T-helper 1 cell treated with Interleukin-12 subunit alpha and Interleukin-12 subunit beta and Interleukin-4 antibody, amounts not matched to agents 30 μg/mL and 1 μg/mL, for 36 hours (primary cell): ENCODE results near the gene RINT1.
"Not testable (repeated sequence)": the region's sequence is repeated elsewhere in the genome, so short reads cannot be mapped to it uniquely, and the experiment has no call there.

Experiments
- H3K27ac Mint-ChIP-seq: one replicate; pipeline ENCODE4 v1.8.0; 2021; ENCODE audit warnings: mild to moderate bottlenecking, mixed read lengths
- H3K27me3 Mint-ChIP-seq: one replicate; pipeline ENCODE4 v1.8.0; 2021; ENCODE audit warnings: low read depth, mixed read lengths
- H3K36me3 Mint-ChIP-seq: one replicate; pipeline ENCODE4 v1.8.0; 2021; ENCODE audit warnings: low read depth, mixed read lengths
- H3K4me1 Mint-ChIP-seq: one replicate; pipeline ENCODE4 v1.8.0; 2021; ENCODE audit warnings: low read depth, mixed read lengths
- H3K4me3 Mint-ChIP-seq: one replicate; pipeline ENCODE4 v1.8.0; 2021; ENCODE audit warnings: mild to moderate bottlenecking, moderate library complexity, mixed read lengths
- H3K9me3 Mint-ChIP-seq: one replicate; pipeline ENCODE4 v1.8.0; 2021; ENCODE audit warnings: mixed read lengths

The RINT1 gene

GRCh38 chr7:105531792-105532671 is at the start of gene RINT1:
RINT1 (plus strand) TSS chr7:105532201; CDS start chr7:105532316, 115 bp downstream.
- Mint-ChIP-seq H3K27ac (peak within 1 kb of the TSS; percentile 89), H3K4me1 (peaks cover 25% of the 10 kb centered on the region), H3K27me3 (no peaks in the 10 kb centered on the region), H3K9me3 (no peaks in the 10 kb centered on the region), H3K4me3 (peak within 1 kb of the TSS; percentile 94), H3K36me3 (peaks cover 8% of the 10 kb centered on the region)

GRCh38 chr7:105487579-105488571 is 44.1 kb upstream of the RINT1 start:
- H3K27me3 Mint-ChIP-seq = no peaks in the 10 kb centered on the region
- no peak overlapping the region for H3K4me3 Mint-ChIP-seq
- H3K36me3 Mint-ChIP-seq = peaks cover 4% of the 10 kb centered on the region
- H3K4me1 Mint-ChIP-seq = peaks cover 4% of the 10 kb centered on the region
- no peaks in the 10 kb centered on the region for H3K9me3 Mint-ChIP-seq
- H3K27ac Mint-ChIP-seq = no peak overlapping the region

GRCh38 chr7:105489409-105489808 is 42.6 kb upstream of the RINT1 start:
- no peak overlapping the region for H3K27ac Mint-ChIP-seq
- H3K36me3 Mint-ChIP-seq = peaks cover 4% of the 10 kb centered on the region
- peaks cover 4% of the 10 kb centered on the region for H3K4me1 Mint-ChIP-seq
- no peaks in the 10 kb centered on the region for H3K9me3 Mint-ChIP-seq
- H3K4me3 Mint-ChIP-seq = no peak overlapping the region
- no peaks in the 10 kb centered on the region for H3K27me3 Mint-ChIP-seq

GRCh38 chr7:105493196-105493922 is 38.6 kb upstream of the RINT1 start:
- Mint-ChIP-seq H3K27me3 (no peaks in the 10 kb centered on the region), H3K36me3 (no peaks in the 10 kb centered on the region), H3K9me3 (no peaks in the 10 kb centered on the region), H3K4me3 (no peak overlapping the region), H3K4me1 (peaks cover 2% of the 10 kb centered on the region), H3K27ac (no peak overlapping the region)

GRCh38 chr7:105493923-105494315 is 38.1 kb upstream of the RINT1 start:
- H3K27me3 Mint-ChIP-seq = no peaks in the 10 kb centered on the region
- no peak overlapping the region for H3K27ac Mint-ChIP-seq
- no peak overlapping the region for H3K4me3 Mint-ChIP-seq
- H3K36me3 Mint-ChIP-seq = no peaks in the 10 kb centered on the region
- H3K4me1 Mint-ChIP-seq = peaks cover 2% of the 10 kb centered on the region
- no peaks in the 10 kb centered on the region for H3K9me3 Mint-ChIP-seq

GRCh38 chr7:105496521-105496920 is 35.5 kb upstream of the RINT1 start:
- Mint-ChIP-seq H3K36me3 (no peaks in the 10 kb centered on the region), H3K9me3 (no peaks in the 10 kb centered on the region), H3K27ac (no peak overlapping the region), H3K4me3 (no peak overlapping the region), H3K4me1 (no peaks in the 10 kb centered on the region), H3K27me3 (no peaks in the 10 kb centered on the region)

- no peaks in the 10 kb centered on the region for H3K4me1 Mint-ChIP-seq
- H3K4me3 Mint-ChIP-seq = no peak overlapping the region
- H3K36me3 Mint-ChIP-seq = peaks cover under 1% of the 10 kb centered on the region
- no peaks in the 10 kb centered on the region for H3K9me3 Mint-ChIP-seq
- no peak overlapping the region for H3K27ac Mint-ChIP-seq
- H3K27me3 Mint-ChIP-seq = no peaks in the 10 kb centered on the region
These were observed 35.0 kb upstream of the RINT1 start for GRCh38 chr7:105497016-105497415.

GRCh38 chr7:105502173-105502572 is 29.8 kb upstream of the RINT1 start:
- H3K27ac Mint-ChIP-seq = no peak overlapping the region
- no peaks in the 10 kb centered on the region for H3K9me3 Mint-ChIP-seq
- no peak overlapping the region for H3K4me3 Mint-ChIP-seq
- H3K27me3 Mint-ChIP-seq = no peaks in the 10 kb centered on the region
- peaks cover 10% of the 10 kb centered on the region for H3K36me3 Mint-ChIP-seq
- peaks cover 1% of the 10 kb centered on the region for H3K4me1 Mint-ChIP-seq

GRCh38 chr7:105512415-105512814 is 19.6 kb upstream of the RINT1 start:
- Mint-ChIP-seq H3K27ac (peak overlapping the region; percentile 10), H3K27me3 (no peaks in the 10 kb centered on the region), H3K4me3 (no peak overlapping the region), H3K36me3 (peaks cover 3% of the 10 kb centered on the region), H3K9me3 (no peaks in the 10 kb centered on the region), H3K4me1 (peaks cover 18% of the 10 kb centered on the region)

GRCh38 chr7:105512926-105513526 is 19.0 kb upstream of the RINT1 start:
- Mint-ChIP-seq H3K4me1 (peaks cover 18% of the 10 kb centered on the region), H3K27ac (peak overlapping the region; percentile 27), H3K27me3 (no peaks in the 10 kb centered on the region), H3K4me3 (no peak overlapping the region), H3K36me3 (peaks cover 3% of the 10 kb centered on the region), H3K9me3 (no peaks in the 10 kb centered on the region)

- not testable (repeated sequence) for H3K4me3 Mint-ChIP-seq, H3K27me3 Mint-ChIP-seq, H3K36me3 Mint-ChIP-seq, H3K9me3 Mint-ChIP-seq, H3K27ac Mint-ChIP-seq
- peaks cover 20% of the 10 kb centered on the region for H3K4me1 Mint-ChIP-seq
These were observed 16.4 kb upstream of the RINT1 start for GRCh38 chr7:105515610-105516009.

- Mint-ChIP-seq H3K36me3 (peaks cover 5% of the 10 kb centered on the region), H3K27ac (no peak overlapping the region), H3K9me3 (no peaks in the 10 kb centered on the region), H3K4me3 (peak overlapping the region; percentile 36), H3K4me1 (peaks cover 15% of the 10 kb centered on the region), H3K27me3 (no peaks in the 10 kb centered on the region)
These were observed 12.6 kb upstream of the RINT1 start for GRCh38 chr7:105519353-105519752.

GRCh38 chr7:105520620-105521019 is 11.4 kb upstream of the RINT1 start:
- not testable (repeated sequence) for H3K27me3 Mint-ChIP-seq, H3K27ac Mint-ChIP-seq, H3K36me3 Mint-ChIP-seq, H3K9me3 Mint-ChIP-seq, H3K4me3 Mint-ChIP-seq
- peaks cover 11% of the 10 kb centered on the region for H3K4me1 Mint-ChIP-seq
